HG03571 (cell line): ENCODE results near the gene SPATA9.
"Not testable (repeated sequence)": the region's sequence is repeated elsewhere in the genome, so short reads cannot be mapped to it uniquely, and the experiment has no call there.

Source experiments
- ATAC-seq: cut with Tn5 transposase; IDR thresholded peaks from one replicate; pipeline ENCODE4 v1.9.1; 2021; ENCODE audit not compliant: unreplicated experiment

SPATA9 gene

GRCh38 chr5:95646569-95647431 lies 36.0 kb downstream of the SPATA9 start, which contains the start of gene RFESD:
RFESD (plus strand) TSS chr5:95646777; CDS start chr5:95652272, 5,495 bp downstream.
- peak; percentile 97 for ATAC-seq

- not testable (repeated sequence) for ATAC-seq
Measured at GRCh38 chr5:95646226-95646568, 36.6 kb downstream of the SPATA9 start.

DNA sequence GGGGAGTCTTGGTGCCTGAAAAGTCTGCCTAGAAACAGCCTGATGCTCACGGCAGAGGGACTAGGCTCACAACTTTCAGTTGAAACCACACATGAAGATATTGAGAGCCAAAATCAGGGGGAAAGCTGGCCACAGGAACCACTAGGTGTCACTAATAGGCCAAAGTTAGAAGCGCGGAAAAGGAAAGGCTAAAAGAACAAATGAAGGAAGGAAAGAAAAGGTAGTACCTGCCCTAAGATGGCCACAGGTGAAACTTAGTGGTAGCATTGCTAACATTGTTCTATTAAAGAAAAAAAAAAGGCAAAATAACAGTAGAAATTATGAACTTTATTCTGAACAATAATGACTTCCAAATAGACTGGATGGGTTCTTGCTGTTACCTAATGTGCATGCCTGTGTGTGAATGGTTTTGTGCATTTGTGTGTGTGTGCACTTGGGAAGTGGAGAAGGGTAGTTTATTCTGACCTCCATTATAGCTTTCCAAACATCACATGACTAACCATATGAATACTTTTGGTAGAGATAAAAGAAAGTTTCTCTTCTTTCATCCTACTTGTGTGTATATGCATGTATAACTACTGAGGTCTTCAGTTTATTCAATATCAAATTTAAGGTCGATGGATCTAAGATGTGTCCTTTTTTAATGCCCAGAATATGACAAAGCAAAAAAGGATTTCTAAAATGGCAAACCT lies 38.3 kb downstream of the SPATA9 start:
- ATAC-seq: peak; percentile 33

DNA sequence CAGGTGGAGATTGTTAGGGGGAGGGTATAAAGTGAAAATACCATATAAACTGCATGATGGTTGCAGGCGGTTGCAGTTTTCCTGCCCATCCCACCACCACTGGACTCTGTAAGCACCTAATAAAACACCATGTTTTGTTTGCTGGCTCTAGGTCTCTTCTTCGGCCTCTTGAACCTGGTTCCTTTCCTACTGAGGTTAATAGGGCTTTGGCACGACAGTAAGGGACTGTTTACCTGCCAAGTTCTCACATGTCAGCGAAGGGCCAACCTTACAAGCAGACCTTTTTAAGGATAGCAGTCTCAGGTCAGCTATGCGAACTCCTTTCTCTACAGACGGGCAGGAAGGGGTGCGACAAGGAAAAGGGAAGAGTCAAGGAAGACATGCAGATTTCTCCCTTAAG lies 39.6 kb downstream of the SPATA9 start:
- no peak for ATAC-seq

GRCh38 chr5:95641741-95642220 lies 41.0 kb downstream of the SPATA9 start:
- ATAC-seq: no peak

DNA sequence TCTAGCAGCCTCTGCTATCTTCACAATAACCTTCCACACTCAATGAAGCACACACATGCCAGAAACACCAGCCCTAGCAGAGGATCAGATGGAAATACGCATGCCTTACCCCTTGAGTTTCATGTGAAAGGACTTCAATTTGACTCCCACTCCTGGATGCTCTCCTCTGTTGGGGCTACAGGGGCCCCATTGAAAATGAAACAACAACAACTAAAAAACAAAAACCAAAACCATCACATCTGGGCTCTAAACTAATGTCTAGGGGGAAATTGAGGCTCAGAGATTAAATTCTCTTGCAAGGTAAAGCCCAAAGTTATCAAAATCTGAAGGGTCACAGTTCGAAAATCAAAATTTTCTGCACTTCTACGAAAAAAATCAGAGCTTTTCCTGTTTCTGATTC lies 44.2 kb downstream of the SPATA9 start:
- ATAC-seq: no peak

DNA sequence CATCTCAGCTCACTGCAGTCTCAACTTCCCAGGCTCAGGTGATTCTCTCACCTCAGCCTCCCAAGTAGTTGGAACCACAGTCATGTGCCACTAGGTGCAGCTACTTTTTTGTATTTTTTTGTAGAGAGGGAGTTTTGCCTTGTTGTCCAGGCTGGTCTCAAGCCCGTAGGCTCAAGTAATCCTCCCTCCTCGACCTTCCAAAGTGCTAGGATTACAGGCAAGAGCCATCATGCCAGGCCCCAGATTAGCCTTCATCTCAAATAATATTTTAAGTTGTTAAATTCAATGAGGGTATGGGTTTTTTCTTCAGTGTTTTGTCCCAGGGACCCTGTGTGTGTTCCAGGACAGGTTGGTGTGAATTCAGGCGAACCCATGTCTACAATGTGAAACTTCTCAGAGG lies 48.7 kb downstream of the SPATA9 start:
- ATAC-seq: no peak

GRCh38 chr5:95633671-95634070 lies 49.1 kb downstream of the SPATA9 start:
- no peak for ATAC-seq

- not testable (repeated sequence) for ATAC-seq
Measured at GRCh38 chr5:95632942-95633341, 49.8 kb downstream of the SPATA9 start.

GRCh38 chr5:95631991-95632675 lies 50.7 kb downstream of the SPATA9 start:
- ATAC-seq: peak; percentile 96

DNA sequence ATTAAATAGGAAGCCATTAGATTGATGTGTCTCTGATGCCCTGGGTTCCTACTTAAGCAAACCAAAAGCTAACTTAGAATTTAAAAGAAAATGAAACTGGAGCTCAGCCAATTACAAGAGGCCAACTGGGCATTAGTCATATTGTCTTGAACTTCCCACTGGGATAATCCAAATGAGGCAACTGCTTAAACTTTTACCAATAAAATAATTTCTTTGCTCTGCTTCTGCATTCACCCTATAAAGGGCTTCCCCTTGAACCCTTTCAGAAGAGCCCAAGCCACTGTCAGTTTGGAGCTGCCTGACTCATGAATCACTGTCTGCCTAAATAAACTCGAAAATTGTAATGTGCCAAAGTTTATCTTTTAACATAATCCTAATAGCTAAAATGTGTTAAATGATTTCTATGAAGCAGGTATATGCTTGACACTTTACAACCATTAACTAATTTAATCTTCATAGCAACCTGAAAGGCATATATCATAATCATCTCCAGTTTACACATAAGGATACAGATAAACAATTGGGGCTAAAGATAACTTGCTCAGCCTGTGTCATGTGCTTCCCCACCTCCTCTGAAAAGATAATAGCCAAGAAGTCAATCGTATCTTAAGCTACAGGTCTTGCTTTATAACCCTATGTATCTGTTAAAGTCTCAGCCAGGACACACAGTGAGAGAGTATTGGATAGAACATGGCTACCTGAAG lies 51.4 kb downstream of the SPATA9 start:
- no peak for ATAC-seq

DNA sequence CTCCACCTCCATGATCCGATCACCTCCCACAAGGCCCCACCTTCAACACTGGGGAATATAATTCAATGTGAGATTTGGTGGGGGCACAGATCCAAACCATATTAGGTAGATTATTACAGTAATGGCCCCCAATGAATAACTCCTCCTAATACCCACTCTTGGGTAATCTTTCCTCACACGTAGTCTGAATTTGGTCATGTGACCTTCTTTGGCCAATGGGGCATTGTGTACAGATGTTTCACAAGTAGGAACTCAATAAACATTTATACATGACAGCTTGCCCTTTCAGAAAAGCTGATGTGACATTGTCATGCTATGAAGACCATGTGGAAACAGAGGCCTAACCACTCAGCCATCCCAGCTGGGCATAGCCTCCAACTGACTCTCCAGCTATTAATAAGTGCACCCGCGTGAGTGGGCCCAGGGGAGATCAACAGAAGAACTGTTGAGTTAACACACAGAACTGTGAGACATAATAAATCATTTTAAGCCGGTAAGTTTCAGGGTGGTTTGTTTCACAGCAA lies 52.3 kb downstream of the SPATA9 start:
- no peak for ATAC-seq

GRCh38 chr5:95628933-95629332 lies 53.9 kb downstream of the SPATA9 start:
- no peak for ATAC-seq

GRCh38 chr5:95627971-95628810 lies 54.6 kb downstream of the SPATA9 start:
- ATAC-seq: no peak

DNA sequence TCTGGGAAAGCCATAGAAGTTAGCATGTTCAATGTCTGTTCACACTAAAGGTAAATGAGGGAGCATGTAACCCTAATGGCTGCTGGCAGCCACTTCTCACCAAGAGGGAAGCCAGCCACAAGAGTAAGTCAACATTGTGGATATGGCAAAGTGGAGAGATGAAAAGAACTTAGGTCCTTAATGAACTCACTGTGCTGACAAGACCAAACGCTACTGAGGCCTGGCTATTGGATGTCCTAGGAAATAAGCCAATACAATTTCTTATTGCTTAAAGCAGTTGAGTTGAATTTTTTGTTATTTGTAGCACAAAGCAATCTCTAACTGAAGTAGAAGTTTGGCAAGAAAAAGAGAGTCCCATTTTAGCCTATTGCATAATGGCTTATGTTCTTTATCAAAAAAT lies 56.1 kb downstream of the SPATA9 start:
- ATAC-seq: no peak

- no peak for ATAC-seq
Measured at GRCh38 chr5:95624368-95624767, 58.4 kb downstream of the SPATA9 start.

GRCh38 chr5:95623706-95624105 lies 59.1 kb downstream of the SPATA9 start:
- no peak for ATAC-seq

GRCh38 chr5:95621839-95622629 lies 60.8 kb downstream of the SPATA9 start:
- ATAC-seq: no peak
